ENCODE measurements around the gene NSUN4.

GRCh38 chr1:46303038-46303871 lies 37.4 kb upstream of the NSUN4 start, which contains the start of the genes LRRC41 and UQCRH:
- TF ChIP-seq, protein P1, sequence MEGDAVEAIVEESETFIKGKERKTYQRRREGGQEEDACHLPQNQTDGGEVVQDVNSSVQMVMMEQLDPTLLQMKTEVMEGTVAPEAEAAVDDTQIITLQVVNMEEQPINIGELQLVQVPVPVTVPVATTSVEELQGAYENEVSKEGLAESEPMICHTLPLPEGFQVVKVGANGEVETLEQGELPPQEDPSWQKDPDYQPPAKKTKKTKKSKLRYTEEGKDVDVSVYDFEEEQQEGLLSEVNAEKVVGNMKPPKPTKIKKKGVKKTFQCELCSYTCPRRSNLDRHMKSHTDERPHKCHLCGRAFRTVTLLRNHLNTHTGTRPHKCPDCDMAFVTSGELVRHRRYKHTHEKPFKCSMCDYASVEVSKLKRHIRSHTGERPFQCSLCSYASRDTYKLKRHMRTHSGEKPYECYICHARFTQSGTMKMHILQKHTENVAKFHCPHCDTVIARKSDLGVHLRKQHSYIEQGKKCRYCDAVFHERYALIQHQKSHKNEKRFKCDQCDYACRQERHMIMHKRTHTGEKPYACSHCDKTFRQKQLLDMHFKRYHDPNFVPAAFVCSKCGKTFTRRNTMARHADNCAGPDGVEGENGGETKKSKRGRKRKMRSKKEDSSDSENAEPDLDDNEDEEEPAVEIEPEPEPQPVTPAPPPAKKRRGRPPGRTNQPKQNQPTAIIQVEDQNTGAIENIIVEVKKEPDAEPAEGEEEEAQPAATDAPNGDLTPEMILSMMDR (IDR thresholded peaks at IDR 0.05) = no peak
- peak; percentile 72 to 91 for TF ChIP-seq POLR2A (IDR thresholded peaks at IDR 0.05)

Measured in thyroid gland (tissue), 4 donors.